Activated T-cell treated with anti-CD3 and anti-CD28 coated beads for 1 hour (primary cell): ENCODE measurements around the gene CARNS1.

Experiments
- DNase-seq: peaks from one replicate; pipeline ENCODE4 v3.0.0-alpha.2; 2020; ENCODE audit warnings: low read depth

Gene CARNS1

DNA sequence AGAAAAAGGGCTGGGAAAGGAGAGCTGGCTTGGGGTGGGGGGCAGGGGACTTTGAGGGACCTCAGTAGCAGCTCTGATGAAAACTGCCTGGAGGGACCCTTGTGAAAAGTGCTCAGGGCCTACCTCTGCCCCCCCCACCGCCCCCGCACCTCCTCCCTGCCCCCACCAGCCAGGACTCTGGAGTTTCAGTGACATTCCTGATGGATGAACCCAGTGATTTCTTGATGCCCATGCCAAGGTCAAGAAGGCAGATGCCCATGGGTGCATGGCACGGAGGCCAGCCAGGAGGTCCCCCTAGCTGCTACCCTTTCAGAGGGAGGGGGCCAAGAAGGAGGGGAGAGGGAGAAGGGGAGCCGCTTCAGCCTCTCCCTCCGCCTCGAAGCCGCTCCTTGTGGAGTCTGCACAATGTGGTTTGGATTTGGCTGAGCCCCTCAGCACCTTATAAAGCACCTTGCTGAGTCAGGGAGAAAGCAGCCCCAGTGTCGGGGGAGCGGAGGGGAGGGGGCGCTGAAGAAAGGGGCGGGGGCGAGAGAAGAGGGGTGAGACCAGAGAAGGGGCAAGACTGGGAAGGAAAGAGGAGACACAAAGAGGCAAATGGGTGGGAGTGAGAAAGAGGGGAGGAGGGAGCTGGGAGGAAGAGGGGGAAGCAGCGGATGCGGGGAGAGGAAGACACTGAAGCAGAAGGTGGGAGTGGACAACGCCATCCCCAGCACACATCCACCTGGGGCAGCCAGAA is 40.0 kb upstream of the CARNS1 start:
- no peak for DNase-seq

DNA sequence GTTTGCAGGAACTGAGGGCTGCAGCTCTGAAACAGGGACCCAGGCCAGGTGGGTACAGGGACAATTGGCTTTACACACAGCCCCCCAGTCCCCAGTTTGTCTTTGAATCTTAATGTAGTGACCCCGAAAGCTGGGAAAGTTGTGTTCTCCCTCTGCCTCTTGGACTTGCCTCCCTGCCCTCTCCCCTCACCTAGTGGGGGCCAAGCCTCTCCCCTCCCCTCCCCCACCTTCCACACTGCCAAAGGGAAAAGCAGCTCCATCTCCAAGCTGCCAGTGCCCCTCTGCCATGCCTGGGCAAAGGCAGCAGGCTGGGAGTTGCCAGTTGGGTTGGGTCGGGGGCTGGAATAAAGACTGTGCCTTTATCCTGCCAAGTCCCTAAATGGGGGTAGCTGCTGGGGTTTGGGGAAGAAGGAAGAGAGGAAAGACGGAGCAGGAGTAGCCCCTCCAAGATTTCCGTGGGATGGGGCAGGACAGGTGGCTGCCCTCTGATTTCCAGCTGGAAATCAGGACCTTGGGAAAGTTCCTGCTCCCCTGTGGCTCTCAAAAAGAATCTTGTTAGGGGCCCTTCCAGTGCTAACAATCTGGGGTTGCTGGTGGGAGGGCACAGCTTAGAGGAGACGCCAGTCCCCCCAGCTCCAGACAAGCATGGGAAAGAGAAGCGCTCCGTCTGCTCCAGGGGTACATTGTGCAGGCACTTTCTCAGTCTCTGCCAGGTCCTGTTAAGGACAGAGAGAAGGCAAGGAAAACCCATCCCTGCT is 39.2 kb upstream of the CARNS1 start:
- no peak for DNase-seq

DNA sequence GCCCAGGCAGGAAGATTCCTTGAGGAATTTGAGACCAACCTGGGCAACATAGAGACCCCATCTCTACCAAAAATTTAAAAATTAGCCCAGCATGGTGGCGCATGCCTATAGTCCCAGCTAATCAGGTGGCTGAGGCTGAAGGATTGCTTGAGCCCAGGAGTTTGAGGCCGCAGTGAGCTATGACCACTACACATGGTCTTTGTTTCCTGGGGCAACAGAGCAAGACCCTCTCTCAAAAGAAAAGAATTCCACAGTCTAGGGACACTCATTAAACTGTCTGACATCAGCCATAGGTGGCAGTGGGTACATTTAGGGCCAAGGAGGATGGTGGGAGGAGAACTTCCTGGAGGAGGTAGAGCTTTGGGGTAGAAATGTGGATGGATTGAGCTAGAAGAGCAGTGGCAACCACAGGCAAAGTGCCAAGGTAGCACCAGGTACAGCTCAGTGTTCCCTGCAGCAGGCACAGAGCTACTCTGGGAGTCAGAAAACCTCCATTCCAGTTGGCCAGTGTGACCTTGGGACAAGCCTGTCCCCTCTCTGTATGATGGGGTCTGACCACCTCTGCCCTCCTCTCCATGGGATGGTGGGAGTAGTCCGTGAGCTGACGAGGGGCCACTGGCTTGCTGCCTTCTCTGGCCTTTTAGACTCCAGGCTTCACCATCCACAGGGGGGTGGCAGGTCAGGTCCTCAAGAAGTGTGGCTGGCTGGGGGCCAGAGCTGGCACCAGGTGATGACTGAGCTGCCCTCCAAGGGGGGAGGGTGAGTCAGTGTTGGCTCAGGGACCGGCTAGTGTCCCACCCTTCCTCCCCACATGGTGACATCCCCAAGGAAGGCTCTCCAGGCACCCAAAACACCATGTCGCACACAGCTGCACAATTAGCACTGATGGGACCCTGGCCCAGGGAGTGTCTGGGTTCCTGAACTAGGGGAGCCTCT is 38.3 kb upstream of the CARNS1 start:
- DNase-seq = no peak

- DNase-seq = no peak
These were observed 36.9 kb upstream of the CARNS1 start for GRCh38 chr11:67378544-67378943.

- no peak for DNase-seq
These were observed 36.1 kb upstream of the CARNS1 start for GRCh38 chr11:67379061-67380058.

DNA sequence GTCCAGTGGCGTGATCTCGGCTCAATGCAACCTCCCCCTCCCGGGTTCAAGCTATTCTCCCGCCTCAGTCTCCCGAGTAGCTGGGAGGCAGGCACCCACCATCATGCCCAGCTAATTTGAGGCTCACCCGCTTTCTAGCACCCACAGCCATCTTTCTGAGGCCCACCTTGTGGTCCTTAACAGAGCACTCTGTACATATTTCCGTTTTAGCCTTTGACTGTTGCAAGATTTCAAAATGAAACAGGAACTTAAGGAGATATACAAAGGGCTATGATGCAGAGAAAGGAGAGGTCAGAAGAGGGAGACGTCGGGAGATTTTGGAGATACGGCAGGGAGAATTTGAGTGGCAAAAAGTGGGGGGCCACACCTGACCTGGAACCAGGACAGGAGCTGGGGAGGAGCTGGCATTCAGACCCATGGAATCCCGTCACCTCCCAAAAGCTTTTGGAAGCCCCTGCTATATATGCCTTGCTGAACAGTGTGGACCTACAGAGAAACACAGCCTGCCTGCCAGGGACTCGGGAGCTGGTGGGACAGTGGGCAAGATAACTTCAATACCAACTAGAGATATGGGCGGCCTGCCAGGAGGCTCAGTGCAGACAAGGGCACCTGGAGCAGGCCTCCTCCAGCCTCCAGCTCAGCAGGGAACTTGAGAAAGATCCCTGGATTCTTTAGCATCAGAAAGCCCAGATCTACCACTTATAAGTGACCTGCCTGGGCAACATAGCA is 34.1 kb upstream of the CARNS1 start:
- no peak for DNase-seq

DNA sequence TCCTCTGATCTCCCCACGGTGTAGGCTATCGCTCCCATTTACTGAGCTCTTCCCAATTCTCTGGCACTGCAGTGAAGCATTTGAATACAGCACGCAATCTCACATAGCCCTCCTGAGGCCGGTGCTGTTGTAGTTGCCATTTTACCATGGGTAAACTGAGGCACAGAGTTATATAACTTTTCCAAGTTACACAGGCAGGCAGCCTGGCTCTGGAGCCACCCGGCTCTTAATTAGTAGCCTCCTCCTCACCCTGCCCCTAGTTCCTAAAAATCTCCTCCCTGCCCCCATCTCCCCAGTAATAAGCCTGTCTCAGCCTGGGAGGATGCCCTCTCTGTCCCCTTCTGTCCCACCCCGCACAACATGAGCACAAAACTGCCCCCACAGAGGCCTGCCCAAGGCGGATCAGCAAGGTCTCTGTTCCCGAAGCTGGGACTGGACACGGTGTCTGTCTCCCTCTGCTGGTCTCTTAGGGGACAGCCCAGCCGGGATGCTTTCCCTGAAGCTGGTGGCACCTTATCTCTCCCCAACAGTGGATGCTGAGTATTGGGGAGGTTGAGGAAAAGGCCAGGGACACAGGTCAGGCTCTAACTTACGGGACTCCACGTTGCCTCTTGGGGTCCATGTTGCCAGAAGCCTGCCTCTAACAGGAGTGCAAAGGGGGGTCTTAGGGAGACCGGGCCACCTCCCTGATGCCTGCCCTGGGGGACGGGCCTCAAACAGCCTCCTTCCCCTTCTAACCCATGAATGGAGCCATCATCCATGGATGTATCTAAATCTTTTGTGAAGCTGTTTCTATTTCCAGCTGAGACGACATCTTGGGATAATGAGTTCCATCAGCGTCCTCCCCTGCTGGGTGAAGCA is 33.0 kb upstream of the CARNS1 start:
- peak; percentile 75 for DNase-seq

DNA sequence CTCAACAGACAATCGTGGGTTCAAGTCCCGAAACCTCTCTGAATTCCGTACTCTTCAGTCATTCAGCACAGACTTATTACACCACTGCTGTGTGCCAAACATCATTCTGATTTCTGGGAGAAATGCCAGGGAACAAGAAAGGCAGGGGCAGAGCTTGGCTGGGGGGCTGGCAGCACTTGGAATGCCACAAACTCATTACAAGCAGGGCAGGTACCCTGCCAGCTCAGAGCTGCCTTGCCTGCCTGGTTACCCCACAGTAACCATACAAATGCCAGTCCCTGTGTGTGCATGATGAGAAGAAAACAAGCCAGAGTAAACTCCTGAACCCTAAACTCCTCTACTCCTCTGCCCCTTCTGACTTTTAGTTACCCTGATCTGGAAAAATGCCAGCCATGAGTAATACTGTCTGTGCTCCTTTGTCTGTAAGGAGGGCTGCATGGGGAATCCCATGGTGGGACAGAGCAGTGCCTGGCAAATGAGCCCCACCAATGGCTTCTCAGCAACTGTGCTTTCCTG is 30.6 kb upstream of the CARNS1 start:
- DNase-seq = no peak

- DNase-seq = no peak
These were observed 28.4 kb upstream of the CARNS1 start for GRCh38 chr11:67387069-67387468.

- DNase-seq = no peak
These were observed 28.0 kb upstream of the CARNS1 start for GRCh38 chr11:67387518-67387917.

DNA sequence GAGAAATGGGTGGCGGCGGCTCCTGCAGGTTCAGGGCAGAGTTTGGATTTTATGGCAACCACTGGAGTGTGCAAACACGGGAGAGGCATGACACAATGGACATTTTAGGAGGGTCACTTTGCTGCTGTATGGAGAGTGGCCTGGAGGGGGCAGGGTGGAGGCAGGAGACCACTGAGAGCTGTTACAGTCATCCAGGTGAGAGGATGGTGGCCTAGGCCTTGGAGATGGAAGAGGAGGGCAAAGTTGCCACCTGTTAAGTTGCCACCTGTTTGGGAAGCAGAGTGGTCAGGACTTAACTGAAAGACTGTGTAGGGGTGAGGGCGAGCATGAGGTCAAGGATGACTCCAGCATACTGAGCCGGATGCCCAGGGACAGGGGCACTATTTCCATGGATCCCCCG is 26.0 kb upstream of the CARNS1 start:
- DNase-seq = peak; percentile 54

- no peak for DNase-seq
These were observed 24.6 kb upstream of the CARNS1 start for GRCh38 chr11:67390947-67391303.

- DNase-seq = peak; percentile 91
These were observed 23.9 kb upstream of the CARNS1 start, which contains the start of gene RAD9A for GRCh38 chr11:67391304-67392182. TSS of gene RAD9A (plus strand) at chr11:67391986. CDS start at chr11:67392045, 59 bp downstream.

DNA sequence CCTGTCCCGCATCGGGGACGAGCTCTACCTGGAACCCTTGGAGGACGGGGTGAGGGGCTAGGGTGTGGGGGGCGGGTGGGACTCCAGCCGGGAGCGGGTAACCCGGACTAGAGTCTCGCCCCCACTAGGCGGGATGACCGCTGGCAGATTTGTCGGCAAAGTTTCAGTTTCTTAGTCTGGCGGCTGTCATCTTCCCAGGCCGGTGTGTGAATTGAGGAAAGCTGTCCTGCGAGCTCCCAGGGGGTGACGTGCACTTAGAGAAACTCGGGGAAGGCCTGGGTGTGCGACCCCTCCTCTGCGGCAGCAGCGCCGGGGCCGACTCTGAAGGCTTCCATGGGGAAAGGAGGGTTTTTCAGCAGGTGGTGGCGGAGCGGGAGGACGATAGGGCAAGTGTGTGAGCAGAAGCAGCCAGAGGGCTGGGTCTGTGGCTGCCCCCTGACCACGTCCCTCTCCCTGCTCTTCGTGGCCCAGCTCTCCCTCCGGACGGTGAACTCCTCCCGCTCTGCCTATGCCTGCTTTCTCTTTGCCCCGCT is 23.2 kb upstream of the CARNS1 start:
- no peak for DNase-seq

DNA sequence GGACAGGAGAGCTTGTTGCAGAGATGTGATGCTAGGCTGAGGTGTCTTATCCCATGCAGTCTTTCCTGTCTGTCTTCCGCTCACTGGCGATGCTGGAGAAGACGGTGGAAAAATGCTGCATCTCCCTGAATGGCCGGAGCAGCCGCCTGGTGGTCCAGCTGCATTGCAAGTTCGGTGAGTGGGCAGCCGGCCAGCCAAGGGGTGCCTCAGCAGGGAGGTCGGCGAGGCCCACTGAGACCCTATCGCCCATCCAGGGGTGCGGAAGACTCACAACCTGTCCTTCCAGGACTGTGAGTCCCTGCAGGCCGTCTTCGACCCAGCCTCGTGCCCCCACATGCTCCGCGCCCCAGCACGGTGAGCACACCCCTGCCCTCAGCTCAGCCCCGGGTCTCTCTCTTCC is 22.0 kb upstream of the CARNS1 start:
- no peak for DNase-seq

GRCh38 chr11:67393990-67394389 is 21.5 kb upstream of the CARNS1 start:
- no peak for DNase-seq

GRCh38 chr11:67395555-67396258 is 19.8 kb upstream of the CARNS1 start:
- no peak for DNase-seq

- DNase-seq = no peak
These were observed 19.3 kb upstream of the CARNS1 start for GRCh38 chr11:67396259-67396581.
